ENCODE results near the gene MBNL1. TPM values are rescaled to one million over a fixed set of nuclear protein-coding genes. Genes with fewer than 3 reads are reported as not detected.

The MBNL1 gene
- total RNA-seq, 1 donor from 2014 or later = 14.7 TPM

DNA sequence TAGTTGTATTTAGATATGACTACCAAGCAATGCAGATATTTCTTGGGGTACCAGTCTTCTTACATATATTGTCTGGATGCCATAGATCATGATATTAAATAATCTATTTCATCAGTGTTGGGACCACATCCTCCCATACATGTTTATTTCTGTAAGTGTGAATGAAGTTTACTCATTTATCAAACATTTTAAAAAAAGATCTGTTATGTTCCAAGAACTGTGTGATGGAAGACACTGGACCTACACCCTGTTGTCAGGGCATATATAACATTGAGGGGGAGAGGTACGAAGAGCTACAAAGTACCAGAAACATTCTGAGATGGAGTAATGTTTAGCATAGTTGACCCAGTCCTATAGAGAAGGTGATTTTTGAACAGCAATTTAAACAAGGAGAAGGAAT is 26.6 kb downstream of the MBNL1 start:
- Histone ChIP-seq H3K27me3 (no peaks in the 10 kb centered on the region), H3K4me3 (no peak overlapping the region), H3F3A (ENCODE audit: low read depth) (peaks cover 9% of the 10 kb centered on the region), H2AFZ (replicated peaks) (no peak overlapping the region), H3K27ac (no peak overlapping the region), H3K9ac (no peak overlapping the region), H3K79me2 (ENCODE audit: low read depth) (peaks cover 8% of the 10 kb centered on the region), H3K9me3 (ENCODE audit: low read depth) (no peaks in the 10 kb centered on the region), H4K20me1 (ENCODE audit: low read depth) (no peaks in the 10 kb centered on the region), H3K4me1 (peaks cover 17% of the 10 kb centered on the region), H3K36me3 (no peaks in the 10 kb centered on the region), H3K4me2 (no peak overlapping the region)
- Mint-ChIP-seq H3K4me1 (peaks cover 13% of the 10 kb centered on the region), H3K4me3 (no peak overlapping the region), H3K36me3 (peaks cover 17% of the 10 kb centered on the region), H3K27ac (no peak overlapping the region), H3K9me3 (no peaks in the 10 kb centered on the region), H3K27me3 (ENCODE audit: insufficient read depth, low read depth) (no peaks in the 10 kb centered on the region)
- no peak for DNase-seq (ENCODE audit: low spot score)
- TF ChIP-seq EZH2phosphoT487 (IDR thresholded peaks at IDR 0.05) (no peak), EZH2 (IDR thresholded peaks at IDR 0.05) (no peak)
- TF ChIP-seq, protein P1, sequence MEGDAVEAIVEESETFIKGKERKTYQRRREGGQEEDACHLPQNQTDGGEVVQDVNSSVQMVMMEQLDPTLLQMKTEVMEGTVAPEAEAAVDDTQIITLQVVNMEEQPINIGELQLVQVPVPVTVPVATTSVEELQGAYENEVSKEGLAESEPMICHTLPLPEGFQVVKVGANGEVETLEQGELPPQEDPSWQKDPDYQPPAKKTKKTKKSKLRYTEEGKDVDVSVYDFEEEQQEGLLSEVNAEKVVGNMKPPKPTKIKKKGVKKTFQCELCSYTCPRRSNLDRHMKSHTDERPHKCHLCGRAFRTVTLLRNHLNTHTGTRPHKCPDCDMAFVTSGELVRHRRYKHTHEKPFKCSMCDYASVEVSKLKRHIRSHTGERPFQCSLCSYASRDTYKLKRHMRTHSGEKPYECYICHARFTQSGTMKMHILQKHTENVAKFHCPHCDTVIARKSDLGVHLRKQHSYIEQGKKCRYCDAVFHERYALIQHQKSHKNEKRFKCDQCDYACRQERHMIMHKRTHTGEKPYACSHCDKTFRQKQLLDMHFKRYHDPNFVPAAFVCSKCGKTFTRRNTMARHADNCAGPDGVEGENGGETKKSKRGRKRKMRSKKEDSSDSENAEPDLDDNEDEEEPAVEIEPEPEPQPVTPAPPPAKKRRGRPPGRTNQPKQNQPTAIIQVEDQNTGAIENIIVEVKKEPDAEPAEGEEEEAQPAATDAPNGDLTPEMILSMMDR (IDR thresholded peaks at IDR 0.05) = no peak

DNA sequence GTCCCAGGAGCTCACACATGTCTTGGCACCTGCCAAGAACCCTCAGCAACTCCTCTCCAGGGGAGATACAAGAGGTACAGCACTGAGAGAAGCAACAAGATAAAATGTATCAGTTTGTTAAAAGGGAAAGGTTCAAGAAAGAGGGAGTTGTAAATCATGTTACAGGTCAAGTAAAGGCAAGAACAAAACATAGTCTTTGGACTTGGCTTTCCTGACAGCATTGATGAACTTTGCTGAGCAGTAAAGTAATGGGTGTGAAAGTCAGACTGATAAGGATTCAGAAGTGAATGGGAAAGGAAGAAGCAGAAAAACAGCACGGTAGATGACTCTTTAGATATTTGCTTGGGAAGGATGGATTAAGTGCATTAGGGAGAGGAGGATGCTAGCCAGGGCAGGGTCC is 27.1 kb downstream of the MBNL1 start:
- TF ChIP-seq, protein P1 (IDR thresholded peaks at IDR 0.05) = no peak
- TF ChIP-seq EZH2phosphoT487 (IDR thresholded peaks at IDR 0.05) (no peak), EZH2 (IDR thresholded peaks at IDR 0.05) (no peak)
- H3K4me3 Mint-ChIP-seq = no peak overlapping the region
- peaks cover 8% of the 10 kb centered on the region for H3K79me2 ChIP-seq (ENCODE audit: low read depth)
- H3K27ac Mint-ChIP-seq = no peak overlapping the region
- H3K4me1 Mint-ChIP-seq = peaks cover 13% of the 10 kb centered on the region
- no peak overlapping the region for H3K4me2 ChIP-seq
- H3K9ac ChIP-seq = no peak overlapping the region
- H4K20me1 ChIP-seq (ENCODE audit: low read depth) = no peaks in the 10 kb centered on the region
- DNase-seq (ENCODE audit: low spot score) = no peak
- H3K4me1 ChIP-seq = peaks cover 17% of the 10 kb centered on the region
- no peak overlapping the region for H2AFZ ChIP-seq (replicated peaks)
- H3K27me3 Mint-ChIP-seq (ENCODE audit: insufficient read depth, low read depth) = no peaks in the 10 kb centered on the region
- peaks cover 9% of the 10 kb centered on the region for H3F3A ChIP-seq (ENCODE audit: low read depth)
- H3K9me3 Mint-ChIP-seq = no peaks in the 10 kb centered on the region
- no peaks in the 10 kb centered on the region for H3K27me3 ChIP-seq
- no peak overlapping the region for H3K27ac ChIP-seq
- no peaks in the 10 kb centered on the region for H3K36me3 ChIP-seq
- H3K36me3 Mint-ChIP-seq = peaks cover 15% of the 10 kb centered on the region
- H3K4me3 ChIP-seq = no peak overlapping the region
- no peaks in the 10 kb centered on the region for H3K9me3 ChIP-seq (ENCODE audit: low read depth)

DNA sequence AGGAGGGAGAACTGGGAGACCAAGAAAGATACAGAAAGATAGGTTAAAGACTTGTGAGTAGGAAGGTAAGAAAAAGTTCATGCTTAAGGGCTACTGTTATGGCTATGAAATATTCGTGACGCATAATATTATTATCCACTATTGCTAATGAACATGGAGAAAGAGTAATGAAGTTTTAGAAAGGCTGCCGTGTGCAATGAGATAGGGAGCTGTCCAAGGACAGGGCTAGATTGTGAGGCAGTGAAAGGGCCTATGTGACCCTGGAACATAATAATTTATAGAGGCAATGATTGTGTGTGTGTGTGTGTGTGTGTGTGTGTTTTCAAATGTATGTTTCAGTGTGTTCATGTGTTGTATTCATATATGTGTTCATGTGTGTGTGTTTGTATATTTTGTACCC is 27.7 kb downstream of the MBNL1 start:
- H3K9ac ChIP-seq = no peak overlapping the region
- H3K27me3 Mint-ChIP-seq (ENCODE audit: insufficient read depth, low read depth) = no peaks in the 10 kb centered on the region
- H3K27ac ChIP-seq = no peak overlapping the region
- H3K4me1 Mint-ChIP-seq = peaks cover 17% of the 10 kb centered on the region
- H3K27me3 ChIP-seq = no peaks in the 10 kb centered on the region
- peaks cover 8% of the 10 kb centered on the region for H3K79me2 ChIP-seq (ENCODE audit: low read depth)
- no peak overlapping the region for H3K4me3 ChIP-seq
- DNase-seq (ENCODE audit: low spot score) = no peak
- H3K9me3 ChIP-seq (ENCODE audit: low read depth) = no peaks in the 10 kb centered on the region
- H3K4me3 Mint-ChIP-seq = no peak overlapping the region
- H3K27ac Mint-ChIP-seq = no peak overlapping the region
- H3K36me3 ChIP-seq = no peaks in the 10 kb centered on the region
- peaks cover 17% of the 10 kb centered on the region for H3K4me1 ChIP-seq
- no peak overlapping the region for H2AFZ ChIP-seq (replicated peaks)
- TF ChIP-seq EZH2phosphoT487 (IDR thresholded peaks at IDR 0.05) (no peak), EZH2 (IDR thresholded peaks at IDR 0.05) (no peak)
- TF ChIP-seq, protein P1 (IDR thresholded peaks at IDR 0.05) = no peak
- H3K36me3 Mint-ChIP-seq = peaks cover 18% of the 10 kb centered on the region
- no peak overlapping the region for H3K4me2 ChIP-seq
- no peaks in the 10 kb centered on the region for H4K20me1 ChIP-seq (ENCODE audit: low read depth)
- peaks cover 9% of the 10 kb centered on the region for H3F3A ChIP-seq (ENCODE audit: low read depth)
- H3K9me3 Mint-ChIP-seq = no peaks in the 10 kb centered on the region

Measured in neural progenitor cell (in vitro differentiated cells).